NCI-H1694 (cell line): Measurements from ENCODE around the gene MEGF10.

Source experiments
- DNase-seq: peaks from one replicate; lab custom pipeline; 2025; lab: John Stamatoyannopoulos, UW

MEGF10 gene

DNA sequence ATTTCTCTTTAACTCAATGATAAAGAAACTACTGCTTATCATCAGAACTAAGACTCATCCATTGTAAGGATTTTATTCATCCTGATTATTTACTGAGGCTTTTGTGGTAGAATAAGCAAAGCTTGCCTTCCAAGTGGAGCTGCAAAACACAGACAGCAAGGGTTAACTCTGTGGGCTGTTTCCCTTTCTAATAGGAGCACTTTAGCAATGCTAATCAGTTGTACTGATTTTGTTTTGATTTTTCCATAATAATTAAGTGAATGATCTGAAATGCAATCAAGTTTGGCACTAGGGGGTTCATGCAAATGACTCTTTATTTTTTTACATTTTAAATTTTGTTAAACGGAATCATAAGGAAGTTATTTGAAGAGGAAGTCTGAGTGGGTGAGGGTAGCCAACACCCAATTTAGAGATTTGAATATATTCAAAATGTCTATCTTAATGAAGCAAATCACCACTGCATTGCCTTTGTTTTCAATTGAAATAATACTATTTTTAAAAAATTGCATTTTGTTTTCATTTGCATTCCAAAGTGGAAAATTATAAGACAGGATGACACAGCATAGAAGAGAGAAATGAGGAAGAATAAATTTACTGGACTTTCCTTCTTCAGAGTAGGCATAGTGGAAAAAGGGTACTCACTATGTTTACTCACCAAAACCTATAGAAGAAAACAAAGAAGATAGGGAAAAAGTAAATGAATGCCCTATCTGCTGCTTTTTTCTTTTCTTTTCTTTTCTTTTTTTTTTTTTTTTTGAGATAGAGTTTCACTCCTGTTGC, 36.6 kb downstream of the MEGF10 start:
- DNase-seq, result no peak

DNA sequence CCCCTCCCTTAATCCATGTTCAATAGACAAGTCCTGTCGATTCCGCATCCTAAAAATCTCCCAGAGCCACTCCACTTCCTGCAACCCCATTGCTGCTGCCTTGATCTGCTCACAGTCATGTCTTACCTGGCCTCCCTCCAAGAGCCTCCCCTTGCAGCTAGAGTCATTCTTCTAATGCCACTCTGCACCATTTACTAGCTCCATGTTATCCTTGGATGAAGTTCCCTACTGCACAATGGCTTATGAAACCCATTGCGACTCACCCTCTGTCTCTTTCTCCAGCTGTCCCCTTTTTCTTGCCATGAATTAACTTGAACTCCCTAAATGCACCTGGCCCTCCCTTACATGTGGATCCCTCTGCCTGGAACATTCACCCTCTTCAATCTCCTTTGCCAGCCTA, 39.5 kb downstream of the MEGF10 start:
- no peak for DNase-seq

DNA sequence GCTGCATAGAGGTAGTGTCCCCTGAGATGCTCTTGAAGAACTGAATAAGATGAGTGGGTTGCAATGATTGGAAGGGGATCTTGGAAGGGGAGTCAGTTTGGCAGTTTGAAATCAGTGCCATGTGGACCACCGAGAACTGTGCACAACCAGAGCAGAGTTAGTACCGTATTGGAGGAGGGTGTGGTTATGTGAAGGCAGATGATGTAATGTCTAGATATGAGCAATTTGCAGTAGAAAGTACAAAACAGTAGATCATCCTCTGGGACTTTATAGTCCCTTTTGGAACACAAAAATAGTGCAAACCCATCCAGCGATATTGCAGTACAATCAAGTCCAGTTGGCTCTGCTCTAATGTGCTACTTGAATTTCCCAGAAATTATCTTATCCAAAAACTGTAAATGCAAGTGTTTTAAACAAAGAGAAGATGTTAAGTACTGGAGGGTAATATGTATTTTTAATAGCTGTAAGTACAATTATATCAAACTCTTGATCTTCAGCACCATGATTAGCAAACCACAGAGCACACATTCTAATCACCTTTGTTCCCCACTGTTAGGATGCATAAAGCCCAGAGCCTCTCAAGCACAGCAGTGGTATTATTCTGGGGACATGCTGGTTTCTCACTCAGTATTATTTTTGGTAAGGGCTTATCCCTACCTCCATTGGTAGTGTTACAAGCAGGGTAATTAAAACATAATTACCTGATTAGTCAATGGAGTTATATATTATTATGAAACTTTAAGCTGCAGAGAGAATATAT, 41.5 kb downstream of the MEGF10 start:
- DNase-seq, result no peak

DNA sequence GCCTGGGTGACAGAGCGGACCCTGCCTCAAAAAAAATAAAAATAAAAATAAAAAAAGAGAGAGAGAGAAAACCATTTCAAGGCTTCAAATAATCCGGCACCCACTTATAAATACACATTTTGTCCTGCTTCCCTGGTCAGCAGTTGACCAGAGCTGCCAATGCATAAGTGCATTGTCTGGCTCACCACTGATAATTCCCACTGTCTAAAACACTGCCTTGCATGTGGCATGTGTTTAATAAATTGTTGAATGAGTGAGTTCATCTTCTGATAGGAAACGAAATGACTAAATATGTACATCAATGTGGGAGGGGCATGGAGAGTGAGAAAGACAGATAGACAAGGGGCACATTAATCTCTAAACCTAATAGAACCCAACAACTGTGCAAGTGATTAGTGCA, 42.9 kb downstream of the MEGF10 start:
- no peak for DNase-seq

GRCh38 chr5:127335381-127335780, 44.8 kb downstream of the MEGF10 start:
- no peak for DNase-seq

DNA sequence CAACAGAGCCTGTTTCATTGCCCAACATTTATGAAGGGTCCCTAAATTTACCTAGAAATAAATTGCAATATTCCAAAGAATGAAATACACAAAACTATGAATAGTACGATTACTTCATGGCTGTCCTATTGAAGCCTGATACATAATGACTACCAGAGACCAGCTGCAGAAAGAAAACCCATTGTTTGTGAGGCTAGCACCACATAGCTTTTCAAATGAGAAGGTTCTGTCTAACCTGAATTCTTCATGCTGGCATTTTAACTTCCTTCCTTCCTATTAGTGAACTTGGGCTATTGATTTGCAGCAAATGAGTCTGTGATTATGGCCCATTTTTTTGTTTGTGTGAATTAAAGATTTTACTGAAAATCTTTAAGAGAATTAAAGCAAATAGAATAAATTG, 47.3 kb downstream of the MEGF10 start:
- DNase-seq, result no peak

GRCh38 chr5:127338501-127338900, 47.9 kb downstream of the MEGF10 start:
- no peak for DNase-seq

- DNase-seq, result no peak
Measured at GRCh38 chr5:127340606-127341005, 50.0 kb downstream of the MEGF10 start.

- no peak for DNase-seq
Measured at GRCh38 chr5:127342364-127342763, 51.8 kb downstream of the MEGF10 start.

DNA sequence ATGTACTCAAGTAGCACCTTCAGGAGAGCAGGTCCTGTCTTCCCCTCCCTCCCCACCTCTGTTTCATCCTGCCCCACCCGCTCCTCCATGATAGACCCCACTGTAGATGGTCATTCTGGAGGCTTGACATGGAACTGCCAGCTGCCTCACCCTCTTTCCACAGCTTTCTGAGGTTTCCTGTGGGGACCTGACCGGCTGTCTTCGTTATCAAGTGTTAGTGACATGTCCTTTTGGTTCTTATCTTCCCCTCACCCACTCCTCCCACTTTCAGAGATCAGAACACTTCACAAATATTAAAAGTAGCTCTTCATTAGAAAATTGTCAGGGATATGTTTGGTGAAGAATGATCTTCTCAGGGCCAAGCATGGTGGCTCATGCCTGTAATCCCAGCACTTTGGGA, 52.7 kb downstream of the MEGF10 start:
- DNase-seq, result no peak

GRCh38 chr5:127343866-127344265, 53.3 kb downstream of the MEGF10 start:
- DNase-seq, result no peak

DNA sequence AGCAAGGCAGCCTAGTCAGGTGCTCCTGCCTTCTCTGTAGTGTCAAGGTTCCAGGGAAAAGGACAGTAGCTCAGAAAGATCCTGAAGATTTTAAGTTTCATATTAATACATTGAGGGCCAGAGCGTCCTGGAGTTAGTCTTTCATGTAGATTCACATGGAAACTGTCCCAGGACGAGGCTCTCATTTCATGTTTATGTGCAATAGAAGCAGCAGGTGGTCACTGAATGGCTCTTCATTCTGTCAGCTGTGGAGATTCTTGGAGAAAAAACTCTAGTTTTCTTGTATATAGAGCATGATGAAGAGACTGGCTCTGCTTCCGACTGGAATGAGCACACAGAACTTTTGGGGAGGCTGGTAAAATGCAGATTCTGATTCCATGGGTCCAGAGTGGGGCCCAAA, 54.3 kb downstream of the MEGF10 start:
- no peak for DNase-seq

- no peak for DNase-seq
Measured at GRCh38 chr5:127351418-127351817, 60.8 kb downstream of the MEGF10 start.

DNA sequence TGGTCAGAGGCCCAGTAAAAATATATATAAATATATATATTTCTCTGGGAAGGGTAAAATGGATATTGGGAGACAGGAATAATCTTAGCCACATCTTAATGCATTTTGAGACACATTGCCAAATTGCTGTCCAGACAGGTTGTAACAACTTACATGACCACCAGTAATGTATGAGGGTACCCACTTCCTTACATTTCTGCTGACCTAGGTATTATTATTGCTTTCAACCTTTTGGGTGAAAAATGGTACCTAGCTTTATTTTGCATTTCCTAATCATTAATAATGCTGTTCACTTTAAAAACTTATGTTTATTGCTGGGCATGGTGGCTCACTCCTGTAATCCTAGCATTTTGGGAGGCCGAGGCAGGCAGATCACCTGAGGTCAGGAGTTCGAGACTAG, 61.5 kb downstream of the MEGF10 start:
- no peak for DNase-seq

- no peak for DNase-seq
Measured at GRCh38 chr5:127353327-127353726, 62.7 kb downstream of the MEGF10 start.

GRCh38 chr5:127353796-127354195, 63.2 kb downstream of the MEGF10 start:
- no peak for DNase-seq

GRCh38 chr5:127355337-127355736, 64.7 kb downstream of the MEGF10 start:
- no peak for DNase-seq

DNA sequence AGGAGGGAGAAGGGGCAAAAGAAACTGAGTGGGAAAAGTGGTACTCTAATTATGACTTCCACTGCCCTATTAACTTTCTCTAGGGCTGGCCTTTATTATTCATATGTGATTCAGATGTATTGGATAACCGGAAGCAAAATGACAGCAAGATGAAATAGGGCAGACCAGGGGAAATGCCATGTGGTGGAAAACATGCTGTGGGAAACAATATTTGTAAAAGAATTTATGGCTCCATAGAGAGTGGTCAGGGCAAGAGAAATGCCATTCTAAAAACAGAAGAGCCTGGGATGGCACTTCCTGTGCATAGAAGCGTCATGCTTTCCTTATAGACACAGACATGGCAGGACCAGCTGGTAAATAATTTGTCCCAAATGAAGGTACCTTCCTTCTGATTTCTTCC, 67.7 kb downstream of the MEGF10 start:
- no peak for DNase-seq

DNA sequence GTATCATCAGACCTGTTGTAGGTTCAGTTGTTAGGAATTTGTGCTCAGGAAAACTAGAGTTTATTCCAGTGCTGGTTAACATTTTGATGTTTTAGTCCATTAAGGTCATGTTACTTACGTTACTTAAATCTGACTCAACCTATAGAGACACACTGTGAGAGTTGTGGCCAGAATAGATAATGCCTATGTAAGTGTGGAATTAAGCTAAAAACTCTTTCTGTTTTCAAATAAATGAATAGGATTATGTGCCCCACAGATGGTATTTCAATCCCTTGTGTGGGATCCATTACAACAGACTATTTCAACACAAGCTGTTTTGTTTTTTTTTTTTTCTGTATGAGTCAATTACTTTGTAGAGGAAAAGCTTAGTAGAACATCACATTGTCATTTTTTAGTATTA, 68.1 kb downstream of the MEGF10 start:
- DNase-seq, result peak; percentile 19

GRCh38 chr5:127359502-127359901, 68.9 kb downstream of the MEGF10 start:
- DNase-seq, result no peak

DNA sequence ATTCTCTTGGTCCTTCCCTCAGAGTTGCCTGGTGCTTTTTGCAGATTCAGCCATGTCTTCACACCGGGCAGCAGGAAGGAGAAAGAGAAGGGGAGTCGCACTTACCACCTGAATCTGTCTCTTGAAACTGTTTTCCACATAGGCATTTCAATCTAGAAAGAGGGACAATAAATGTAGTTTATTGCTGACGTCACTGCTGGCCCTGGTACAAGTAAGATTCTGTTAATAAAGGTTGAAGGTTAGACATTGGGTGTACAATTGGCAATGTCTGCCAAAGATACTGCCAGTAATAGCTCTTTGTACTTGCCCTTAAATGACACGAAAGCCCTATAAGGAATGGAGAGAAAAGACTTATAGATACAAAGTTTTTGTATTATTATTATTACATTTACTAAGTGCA, 72.8 kb downstream of the MEGF10 start:
- no peak for DNase-seq

GRCh38 chr5:127367029-127367428, 76.4 kb downstream of the MEGF10 start:
- no peak for DNase-seq

DNA sequence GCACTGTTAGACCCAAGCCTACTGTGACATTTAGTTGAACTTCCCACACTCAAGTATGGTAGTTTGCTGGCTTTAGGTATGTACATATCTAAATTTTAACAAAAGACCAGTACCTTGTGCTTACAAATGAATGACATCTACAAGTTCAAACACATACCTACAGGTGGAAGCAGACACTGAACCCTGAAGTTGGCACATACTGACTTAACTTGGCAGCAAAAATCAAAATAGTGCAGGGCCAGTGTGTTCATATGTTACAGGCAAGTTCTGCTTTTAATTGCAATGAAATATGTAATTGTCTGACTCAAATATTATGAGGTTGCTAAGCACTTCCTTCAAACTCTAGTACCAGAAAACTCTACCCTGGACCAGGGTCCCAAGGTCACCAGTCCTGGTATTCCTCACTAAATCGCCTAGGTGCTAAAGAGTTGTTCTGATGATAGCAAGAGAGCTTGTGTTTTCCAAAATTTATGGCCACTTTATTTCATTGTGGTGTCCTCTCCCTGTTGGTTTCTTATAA, 77.4 kb downstream of the MEGF10 start:
- DNase-seq, result no peak
